GM12864 (cell line): ENCODE data around the gene ZIC2.

Experiments used
- DNase-seq: peaks from one replicate; pipeline ENCODE4 v3.0.0-alpha.2; 2011; ENCODE audit warnings: low read depth
- H3K4me3 ChIP-seq: 2 replicates; pipeline ENCODE4 v1.5.1; 2011; ENCODE audit warnings: mild to moderate bottlenecking, low read depth, low read length, control low read depth
- CTCF ChIP-seq: IDR thresholded peaks from 2 replicates; pipeline ENCODE4 v1.5.1; 2011; ENCODE audit warnings: low read depth, mild to moderate bottlenecking, moderate library complexity, low read length, control low read depth, inconsistent platforms; ENCODE audit errors: missing control alignments

ZIC2 gene

DNA sequence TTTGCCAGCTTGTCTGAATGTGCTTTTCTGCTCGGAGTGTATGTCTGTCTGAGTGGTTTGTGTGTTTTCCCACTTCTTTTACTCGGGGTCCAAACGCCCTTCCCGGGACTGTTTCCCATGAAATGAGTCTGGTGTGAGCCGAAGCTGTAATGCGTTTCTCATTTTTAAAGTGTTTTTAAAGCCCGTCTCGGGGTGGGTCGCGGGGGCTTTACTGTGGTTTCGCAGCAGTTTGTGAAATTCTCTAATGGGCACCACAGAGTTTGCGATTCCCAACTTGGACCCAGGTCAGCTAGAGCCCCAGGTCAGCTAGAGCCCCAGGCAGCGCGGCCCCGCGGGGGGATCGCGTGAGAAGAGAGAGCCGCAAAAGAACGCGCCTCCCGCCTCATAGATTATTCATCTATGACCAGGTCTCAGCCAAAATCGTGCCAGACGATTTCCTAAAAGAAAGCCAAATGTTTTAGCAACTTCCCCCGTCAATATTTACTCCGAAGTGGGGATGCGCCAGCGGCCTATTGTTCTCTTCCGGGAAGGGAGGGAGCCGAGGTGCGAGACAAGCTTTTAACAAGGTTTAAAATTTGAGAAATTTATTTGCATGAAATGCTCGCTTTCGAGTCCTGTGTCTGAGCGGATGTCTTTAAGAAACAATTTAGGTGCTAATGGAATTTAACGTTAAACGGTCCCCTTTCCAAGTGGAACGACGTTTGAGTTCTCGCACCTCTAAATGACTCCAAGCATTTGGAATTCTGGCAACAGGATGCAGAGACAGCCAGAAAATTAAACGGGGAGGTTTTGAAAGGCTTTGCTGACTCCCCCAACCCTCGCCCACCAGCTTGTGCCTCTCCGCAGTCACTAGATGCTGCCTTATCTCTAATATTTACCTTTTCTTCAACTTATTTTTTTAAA, 2.2 kb downstream of the ZIC2 start:
- no peak for DNase-seq

GRCh38 chr13:99984461-99985240, 3.1 kb downstream of the ZIC2 start:
- no peak for DNase-seq
- TF ChIP-seq CTCF: no peak
- H3K4me3 ChIP-seq: no peak overlapping the region

More for the DNA sequence above, 2.2 kb downstream of the ZIC2 start:
- TF ChIP-seq CTCF: no peak
- H3K4me3 ChIP-seq: no peak overlapping the region

DNA sequence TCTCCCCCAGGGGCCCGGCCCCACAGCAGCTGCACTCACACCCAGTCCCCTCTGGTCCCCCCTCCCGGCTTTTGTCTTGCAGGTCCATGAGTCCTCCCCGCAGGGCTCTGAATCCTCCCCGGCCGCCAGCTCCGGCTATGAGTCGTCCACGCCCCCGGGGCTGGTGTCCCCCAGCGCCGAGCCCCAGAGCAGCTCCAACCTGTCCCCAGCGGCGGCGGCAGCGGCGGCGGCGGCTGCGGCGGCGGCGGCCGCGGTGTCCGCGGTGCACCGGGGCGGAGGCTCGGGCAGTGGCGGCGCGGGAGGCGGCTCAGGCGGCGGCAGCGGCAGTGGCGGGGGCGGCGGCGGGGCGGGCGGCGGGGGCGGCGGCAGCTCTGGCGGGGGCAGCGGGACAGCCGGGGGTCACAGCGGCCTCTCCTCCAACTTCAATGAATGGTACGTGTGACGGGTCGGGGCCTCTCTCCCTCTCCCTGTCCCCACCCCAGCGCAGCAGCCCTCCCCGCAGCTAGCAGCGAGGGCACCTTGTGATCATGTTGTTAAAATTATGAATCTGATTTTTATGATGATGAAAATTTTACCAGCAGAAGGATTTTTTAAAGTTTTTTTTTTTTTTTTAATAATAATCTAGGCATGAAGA, 3.8 kb downstream of the ZIC2 start:
- H3K4me3 ChIP-seq: no peak overlapping the region
- TF ChIP-seq CTCF: no peak
- no peak for DNase-seq

DNA sequence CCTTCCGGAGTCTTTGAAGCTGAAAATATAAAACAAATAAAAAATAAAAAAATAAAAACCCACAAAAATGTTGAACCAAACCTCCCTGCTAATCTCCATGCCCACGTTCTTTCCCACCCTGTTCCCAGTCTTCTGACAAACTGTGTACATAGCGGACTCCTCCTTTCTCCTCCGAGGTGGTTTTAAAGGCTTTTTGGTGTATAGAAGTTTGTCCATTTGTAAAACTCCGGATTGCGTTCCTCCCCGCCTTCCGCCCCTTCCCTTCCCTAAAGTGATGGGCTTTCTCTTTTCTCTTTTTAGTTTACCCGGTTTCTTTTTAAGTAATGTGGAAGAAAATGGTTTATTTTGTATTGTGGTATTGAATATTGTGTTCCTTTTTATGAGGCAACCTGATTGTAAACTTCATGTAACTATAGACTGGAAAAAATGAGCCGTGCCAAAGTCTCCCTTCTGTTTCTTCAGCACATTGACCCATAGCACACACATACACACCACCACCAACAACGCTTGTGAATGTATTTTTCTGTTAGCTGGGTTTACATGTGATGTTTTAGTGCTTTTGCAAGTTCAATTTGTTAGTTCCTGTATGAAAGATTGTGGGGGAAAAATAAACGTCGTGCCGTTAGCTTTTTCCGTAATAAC, 4.4 kb downstream of the ZIC2 start:
- no peak for TF ChIP-seq CTCF
- DNase-seq: no peak
- H3K4me3 ChIP-seq: no peak overlapping the region

- no peak overlapping the region for H3K4me3 ChIP-seq
- TF ChIP-seq CTCF: no peak
- no peak for DNase-seq
These were observed 5.2 kb downstream of the ZIC2 start for GRCh38 chr13:99986741-99987140.

DNA sequence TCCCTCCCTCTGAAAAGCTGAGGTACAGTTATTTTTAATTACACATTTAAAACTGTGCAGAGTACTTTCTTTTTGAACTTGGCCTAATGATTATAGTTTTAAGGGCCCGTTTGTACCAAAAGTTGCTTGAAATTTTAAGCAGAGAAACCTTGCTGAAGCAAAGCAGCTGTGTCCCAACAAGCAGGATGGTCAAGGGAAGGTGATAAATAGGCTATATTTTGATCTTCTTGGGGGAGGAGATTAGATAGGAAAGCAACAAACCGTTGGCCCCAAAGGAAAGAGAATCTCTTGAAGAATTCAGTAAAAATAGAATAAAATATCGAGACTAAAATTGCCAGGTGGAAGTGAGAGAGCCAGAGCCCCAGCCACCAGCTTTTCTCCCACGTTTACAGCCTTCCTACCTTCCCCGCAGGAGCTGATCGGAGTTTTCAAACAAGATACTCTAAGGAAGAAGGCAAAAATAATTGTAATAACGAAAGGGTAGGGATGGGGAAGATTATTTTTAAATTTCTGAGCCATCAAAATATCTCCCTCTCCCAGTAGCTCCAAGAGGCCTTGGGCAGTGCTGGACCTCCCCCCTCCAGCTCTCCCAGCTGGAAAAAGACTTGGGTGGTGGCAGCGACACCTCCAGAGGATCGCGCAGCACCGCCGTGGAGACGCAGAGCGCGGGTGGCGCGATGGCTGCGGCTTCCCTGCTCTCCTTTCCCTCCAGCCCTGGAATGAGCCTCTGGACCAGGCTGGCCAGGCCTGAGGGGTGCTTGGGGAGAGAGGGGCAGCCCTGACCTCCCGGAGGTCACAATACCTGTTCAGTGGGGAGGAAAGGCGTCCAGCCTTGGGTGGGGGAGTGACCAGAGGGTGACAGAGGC, 5.8 kb downstream of the ZIC2 start:
- no peak overlapping the region for H3K4me3 ChIP-seq
- no peak for TF ChIP-seq CTCF

More for the DNA sequence above, 5.8 kb downstream of the ZIC2 start:
- no peak for DNase-seq
